Activated CD4-positive, alpha-beta T cell treated with anti-CD3 and anti-CD28 coated beads, Interleukin-2, amount 50 U/mL, for 16 hours (primary cell): ENCODE results near the gene RAB44.
A peak's percentile ranks its signal among the peaks of the same experiment; 100 is the strongest.

Source experiments
- DNase-seq: peaks from one replicate; pipeline ENCODE4 v3.0.0-alpha.2; 2020

The RAB44 gene

DNA sequence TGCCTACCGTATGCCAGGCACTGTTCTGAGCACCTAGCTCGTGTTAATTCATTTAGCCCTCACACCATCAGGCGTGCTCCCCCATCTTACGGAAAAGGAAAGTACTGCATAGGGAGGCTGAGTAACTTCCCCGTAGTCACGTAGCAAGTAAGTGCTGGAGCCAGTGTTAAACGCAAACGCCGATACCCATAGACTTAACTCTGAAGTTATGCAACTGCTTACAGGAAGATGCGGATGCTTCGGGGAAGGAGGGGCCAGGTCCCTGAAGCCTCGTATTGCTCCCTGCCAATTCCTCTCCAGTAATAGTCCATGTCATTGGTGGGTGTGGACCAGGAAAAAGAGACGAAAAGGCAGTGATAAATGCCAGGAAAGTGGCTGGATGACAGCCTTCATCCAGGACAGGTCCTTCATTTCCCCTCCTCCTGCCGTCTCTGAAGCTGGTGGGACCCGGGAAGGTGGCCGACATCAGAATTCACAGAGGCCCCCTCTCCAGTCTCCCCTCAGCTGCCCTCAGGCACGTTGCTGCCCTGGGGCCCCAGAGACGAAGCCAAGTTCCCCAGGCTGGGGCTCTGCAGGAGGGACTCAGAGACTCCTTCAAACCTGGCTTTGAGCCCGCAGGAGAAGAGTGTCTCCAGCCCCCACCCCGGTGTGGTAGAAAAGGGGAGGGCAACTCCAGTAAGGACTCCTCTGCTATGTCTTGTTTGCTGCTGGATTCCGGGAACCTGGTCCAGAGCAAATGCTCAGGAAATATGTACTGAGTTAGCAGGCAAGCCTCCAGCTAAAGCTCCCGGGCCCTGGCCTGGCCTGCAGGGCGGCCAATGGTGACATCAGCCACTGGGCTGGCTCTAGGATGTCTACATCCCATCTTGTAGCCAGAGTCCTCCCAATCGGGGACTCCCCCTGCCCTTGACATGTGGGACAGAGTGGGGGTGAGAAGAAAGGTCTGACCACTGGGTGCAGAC is 37.8 kb downstream of the RAB44 start:
- DNase-seq = peak; percentile 72

DNA sequence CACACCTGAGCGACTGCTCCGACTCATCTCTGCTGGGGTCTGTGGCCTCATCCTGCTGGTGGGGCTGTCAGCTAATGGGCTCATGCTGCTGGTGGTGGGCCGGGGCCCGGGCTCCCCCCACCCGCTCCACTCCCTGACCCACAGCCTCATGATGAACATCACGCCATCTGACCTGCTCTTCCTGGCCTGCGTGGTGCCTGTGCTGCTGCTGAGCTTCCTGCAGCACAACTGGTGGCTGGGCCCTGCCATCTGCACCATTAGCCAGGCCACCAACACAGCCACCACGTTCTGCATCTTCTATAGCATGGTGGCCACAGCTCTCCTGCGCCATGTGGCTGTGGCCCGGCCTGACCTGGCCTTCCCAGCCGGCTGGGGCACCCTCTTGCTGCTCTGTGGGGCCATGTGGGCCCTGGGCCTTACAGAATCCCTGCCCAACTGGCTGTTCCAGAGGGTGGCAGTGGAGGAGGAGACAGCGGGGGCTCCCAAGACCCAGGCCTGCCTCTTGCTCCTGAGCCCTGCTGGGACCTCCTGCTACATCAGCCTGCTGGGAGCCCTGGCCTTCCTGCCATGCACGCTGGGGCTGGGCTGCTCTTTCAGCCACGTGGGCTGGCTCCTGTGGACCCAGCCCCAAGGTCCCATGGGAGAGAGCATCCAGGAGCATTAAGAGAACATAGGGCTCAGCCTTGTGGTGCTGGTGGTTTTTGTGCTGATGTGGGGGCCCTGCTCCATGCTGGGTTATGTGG is 39.6 kb downstream of the RAB44 start:
- no peak for DNase-seq

DNA sequence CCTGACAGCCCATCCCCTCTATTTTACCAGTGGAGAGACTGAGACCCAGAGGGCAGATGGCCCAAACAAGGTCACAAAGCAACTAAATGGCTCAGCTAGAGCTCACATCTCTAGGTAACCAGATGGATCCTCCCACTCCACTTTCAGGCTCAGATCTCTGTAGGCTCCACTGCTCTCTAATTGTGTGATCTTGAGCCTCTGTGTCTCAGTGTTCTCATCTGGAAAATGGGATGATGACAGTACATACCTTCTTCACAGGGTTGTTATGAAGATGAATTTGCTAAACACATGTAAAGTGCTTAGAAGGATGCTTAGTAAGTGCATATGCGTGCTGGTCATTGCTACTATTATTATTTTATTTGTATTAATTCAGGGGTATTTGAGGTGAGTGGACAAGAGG is 40.5 kb downstream of the RAB44 start:
- DNase-seq = no peak

DNA sequence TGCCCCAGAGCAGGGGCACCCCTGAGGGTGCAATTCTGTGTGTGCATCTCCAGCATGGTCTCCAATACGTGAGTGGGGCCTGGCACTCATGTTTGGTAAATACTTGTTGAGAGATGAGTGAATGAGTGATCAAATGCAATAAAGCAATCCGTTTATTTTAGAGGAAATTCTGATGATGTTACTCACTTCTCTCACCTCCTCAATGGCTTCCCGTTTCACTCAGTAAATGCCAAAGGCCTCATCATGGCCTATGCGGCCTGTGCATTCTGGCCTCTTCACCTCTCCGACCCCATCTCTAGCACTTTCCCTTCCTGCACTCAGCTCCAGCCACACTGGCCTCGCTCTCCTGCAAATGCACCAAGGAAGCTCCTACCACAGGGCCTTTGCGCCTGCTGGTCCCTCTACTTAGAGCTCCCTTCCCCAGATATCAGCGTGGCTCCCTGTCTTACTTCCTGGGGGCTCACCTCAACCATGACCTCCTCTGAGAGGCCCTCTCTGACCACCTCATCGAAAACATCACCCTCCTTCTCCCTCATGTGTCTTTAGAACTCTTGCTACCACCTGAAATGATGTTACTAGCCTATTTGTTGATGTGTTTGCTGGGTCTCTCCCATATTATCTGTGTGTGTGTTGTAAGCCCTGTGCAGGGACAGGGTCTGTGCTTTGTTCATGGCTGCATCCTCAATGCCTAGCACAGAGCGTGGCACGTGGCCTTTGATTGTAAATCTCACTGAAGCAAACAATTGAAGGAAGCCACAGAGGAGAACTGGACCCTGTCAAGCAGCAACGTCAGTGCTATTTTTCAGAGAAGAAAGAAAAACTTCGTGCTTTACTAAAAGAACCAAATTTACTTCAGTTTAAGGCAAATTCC is 42.6 kb downstream of the RAB44 start:
- no peak for DNase-seq

DNA sequence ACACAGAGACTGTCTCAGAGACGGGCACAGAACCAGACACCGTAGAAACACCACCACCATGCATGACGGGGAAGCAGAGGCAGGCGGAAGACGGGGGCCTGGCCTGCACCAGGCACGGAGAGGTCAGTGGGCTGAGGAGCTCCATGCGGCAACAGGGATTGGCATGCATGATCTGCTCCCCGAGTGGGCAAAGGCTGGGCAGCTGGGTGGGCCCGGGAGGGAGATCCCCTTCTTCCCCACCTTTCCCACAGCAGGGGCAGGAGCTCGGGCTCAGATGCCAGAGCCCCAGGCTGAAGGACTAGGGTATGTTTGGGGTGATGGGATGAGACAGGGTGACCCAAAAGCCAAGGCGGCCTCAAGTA is 43.2 kb downstream of the RAB44 start:
- DNase-seq = no peak

DNA sequence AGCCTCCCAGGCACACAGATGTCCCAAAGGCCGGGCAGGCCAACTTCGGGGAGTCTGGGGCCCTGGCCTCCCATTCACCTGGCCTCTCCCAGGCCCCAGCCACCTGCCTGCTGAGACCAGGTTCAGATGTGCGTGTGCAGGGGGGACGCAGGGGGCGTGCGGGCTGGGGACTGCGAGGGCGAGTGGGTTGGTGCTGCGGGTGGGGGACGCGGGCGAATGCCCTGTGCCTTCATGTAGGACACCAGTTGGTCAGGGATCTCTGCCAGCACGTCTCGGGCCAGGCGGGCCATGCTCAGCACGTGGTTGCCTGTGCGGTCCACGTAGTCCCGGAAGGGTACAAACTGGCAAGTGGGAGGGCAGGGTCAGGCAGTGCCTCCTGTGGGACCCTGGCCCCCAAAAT is 44.5 kb downstream of the RAB44 start:
- DNase-seq = no peak

DNA sequence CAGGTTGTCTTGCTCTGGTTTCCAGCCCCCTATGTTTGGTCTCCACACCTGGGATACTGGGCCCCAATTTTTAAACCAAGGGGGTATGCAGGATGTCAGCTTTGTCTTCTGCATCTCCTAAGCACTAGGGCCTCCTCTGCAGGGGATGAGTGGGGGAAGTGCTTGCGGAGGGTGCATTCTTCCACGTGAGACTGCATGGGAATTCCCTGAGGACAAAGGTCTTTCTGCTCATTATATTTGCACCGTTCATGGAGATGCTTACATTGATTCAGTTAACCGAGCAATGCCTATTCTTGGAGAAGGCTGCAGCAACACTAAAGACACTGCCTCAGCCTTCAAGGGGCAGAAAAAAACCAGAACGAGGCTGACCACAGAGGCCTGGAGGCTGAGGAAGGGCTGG is 45.4 kb downstream of the RAB44 start:
- no peak for DNase-seq

DNA sequence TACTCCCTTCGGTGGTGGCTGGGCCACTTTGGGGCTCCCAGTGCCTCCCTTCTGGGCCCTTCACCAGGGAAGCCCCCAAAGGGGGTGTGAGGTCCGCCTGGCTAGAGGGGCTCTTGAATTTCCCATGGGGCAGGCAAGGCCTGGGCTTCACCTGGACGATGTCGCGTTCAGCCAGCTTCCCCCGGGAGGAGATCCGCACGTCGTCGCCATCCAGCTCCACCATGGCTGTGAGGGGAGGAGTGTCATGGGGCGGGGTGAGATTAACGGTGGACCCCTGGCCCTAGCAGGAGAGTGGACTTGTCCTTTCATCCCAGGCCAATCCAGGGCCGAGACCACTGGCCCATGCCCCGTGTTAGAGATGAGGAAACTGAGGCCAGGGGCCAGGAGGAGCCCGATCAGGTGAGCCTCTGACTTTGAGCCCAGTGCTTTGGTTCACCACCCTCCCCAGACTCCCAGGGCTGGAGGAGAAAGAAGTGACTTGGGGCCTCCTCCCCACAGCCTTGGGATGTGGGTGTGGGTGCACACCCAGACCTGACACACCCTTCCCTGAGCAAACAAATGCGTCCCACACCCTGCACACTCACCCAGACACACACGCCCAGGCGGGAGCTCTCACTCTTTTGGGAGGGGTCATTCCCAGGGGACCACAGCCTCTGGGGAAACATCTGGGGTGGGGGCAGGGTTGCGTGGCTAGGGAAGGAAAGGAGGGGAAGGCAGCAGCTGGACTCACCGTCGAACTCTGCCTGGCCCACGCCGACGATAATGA is 46.1 kb downstream of the RAB44 start:
- DNase-seq = no peak

DNA sequence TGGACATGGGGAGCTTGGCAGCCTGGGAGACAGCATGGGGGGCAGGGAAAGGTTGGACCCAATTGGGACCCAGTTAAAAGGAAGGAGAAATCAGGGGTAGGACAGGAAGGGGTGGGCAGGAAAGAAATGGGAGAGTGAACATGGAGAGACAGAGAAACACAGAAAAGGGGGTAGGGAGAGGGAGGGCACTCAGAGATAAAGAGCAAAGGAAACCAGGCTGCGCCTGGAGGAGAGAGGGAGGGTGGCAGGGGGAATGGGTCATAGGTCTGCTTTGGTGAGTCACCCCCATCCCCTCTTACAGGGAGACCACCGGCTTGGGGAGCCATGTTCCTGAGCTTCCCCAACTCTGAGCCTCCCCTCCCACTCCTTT is 46.7 kb downstream of the RAB44 start:
- DNase-seq = no peak

DNA sequence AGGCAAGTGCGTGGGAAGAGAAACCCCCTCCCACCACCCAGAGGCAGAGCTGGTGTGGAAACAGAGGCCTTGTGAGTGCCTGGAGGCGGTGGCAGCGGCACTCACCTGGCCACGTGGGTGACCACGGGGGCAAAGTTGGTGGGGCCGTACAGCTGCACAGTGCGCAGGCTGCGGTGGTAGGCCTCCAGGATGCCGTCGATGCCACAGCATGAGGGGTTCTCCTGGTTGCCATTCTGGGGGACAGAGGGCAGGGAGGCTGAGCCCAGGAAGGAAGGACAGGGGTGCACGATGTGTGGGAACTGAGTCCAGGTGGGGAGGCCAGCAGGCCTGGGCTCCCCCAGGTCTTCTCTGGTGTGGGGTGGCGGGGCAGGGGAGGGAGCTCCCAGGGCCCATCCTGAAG is 47.7 kb downstream of the RAB44 start:
- DNase-seq = no peak

DNA sequence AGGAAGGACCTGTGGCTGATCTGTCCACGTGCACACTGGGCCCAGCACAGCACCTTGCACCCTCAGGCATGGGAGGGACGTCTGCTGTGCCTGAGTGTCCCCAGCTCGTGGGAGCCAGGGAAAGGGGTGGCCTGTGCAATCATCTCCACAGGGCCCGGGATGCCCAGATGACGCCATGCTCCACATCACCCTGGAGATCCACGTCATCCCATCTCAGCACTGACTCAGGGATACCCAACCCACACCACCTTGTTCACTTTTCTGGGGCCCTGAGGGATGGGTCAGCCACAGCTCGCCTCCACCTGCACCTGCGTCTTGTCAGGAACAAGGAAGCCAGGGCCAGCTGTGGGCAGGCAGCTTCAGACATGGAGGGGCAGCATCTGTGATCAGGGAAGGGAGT is 48.2 kb downstream of the RAB44 start:
- no peak for DNase-seq

DNA sequence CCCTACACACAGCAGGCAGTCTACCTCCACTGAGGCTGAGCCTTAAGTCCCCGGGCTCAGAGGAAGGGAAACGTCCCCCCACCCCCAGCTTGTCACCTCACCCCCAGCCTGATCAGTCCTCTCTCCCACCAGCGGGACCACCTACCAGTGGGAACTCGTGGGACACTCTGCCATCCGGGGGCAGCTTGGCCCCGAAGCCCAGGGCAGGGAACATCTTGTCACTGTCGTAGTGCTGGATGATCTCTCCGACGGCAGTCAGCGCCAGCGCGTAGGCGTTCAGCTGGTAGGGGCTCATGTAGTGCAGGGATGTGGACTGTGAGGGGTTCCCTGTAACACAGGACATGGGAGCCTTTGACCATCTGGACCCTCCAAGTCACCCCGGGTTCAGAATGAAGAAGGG is 48.6 kb downstream of the RAB44 start:
- no peak for DNase-seq

DNA sequence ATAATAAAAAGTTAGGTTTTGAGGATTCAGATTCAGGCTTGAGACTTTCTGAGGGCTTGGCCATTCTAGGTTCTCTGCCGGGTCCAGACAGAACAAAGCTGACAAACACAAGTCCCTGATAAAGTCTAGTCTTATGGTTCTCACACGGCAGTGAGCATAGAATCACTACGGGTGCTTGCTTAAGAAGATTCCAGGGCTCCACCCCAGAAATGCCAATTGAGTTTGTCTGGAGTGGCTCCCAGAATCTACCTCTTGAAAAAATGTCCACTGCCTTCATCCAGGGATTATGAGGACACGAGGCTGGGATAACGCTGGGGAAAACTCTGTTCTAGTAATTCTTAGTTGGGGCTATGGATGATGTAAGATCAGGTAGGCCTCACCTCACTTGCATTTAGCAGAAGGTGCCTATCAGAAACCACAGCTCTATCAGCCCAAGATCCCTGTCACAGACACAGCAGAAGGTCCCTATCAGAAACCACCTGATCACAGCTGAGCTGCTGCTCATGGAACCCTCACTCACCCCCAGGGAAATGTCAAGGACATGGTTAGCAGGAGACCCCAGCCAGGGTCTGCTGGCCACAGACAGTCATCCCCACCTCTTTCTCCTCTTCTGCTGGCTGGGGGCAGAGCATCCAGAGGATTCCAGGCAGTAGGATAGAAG is 52.3 kb downstream of the RAB44 start:
- DNase-seq = no peak

DNA sequence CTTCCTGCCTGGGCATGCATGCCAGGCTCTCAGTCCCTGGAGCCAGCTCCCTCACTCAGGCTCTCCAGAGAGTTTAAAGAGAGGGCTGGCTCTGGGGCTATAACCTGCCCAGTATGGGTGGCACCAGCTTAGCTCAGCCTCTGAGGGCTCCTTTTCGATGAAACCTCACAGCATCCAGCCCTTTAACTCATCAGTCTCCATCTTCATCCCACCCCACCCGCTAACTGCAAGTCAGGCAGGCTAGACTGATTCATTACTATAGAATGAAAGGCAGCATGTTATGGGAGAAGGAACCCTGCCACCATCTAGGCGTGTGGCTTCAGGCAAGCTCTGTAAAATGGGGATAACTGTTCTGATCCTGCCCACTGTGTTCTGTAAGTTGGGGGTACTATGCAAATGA is 53.5 kb downstream of the RAB44 start:
- DNase-seq = no peak

DNA sequence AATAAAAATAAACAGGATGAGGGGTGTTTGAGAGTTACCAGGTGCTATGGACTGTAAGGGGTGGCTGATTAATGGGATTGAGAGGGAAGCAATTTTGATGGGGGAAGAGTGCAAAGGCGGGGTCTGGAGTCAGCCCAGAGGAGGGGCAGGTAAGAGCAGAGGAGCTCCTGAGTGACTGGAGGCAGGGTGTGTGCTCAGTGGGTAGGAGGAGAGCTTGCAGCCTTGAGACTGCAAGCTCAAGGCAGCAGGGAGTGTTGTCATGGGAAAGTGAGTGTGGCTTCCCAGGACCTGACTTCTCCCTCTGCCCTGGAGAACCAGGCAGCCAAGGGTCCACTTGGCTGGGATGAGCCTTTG is 54.2 kb downstream of the RAB44 start:
- DNase-seq = no peak

DNA sequence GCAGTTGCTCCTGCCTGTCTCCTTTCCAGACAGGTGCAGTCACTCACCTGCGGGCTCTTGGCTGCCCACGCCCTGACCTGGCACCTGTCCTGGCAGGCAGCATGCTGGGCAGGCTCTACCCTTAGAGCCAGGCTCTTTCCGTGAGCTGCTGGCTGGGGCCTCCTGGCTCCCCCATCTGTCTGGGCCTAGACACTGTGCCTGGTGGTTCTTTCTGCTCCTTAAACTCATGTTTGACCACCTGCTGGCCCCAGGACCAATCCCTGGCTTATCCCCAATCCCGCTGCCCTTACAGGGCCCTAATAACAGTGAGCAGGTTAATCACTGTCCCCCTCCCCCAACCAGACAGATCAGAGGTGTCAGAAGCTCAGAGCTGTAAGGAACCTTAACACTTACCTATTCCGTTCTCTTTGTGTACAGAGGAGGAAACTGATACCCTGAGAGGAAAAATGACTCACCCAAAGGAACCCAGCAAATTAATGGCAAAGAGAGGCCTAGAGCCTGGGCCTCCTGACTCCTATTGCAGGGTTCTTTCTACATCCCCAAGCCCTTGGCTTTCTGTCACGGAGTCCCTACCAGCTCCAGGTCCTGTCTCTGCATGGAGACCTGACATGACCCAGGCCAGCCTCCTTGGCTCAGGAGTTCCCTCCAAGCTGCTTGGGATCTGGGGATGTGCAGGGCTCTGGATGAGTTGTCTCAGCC is 54.7 kb downstream of the RAB44 start:
- peak; percentile 74 for DNase-seq

DNA sequence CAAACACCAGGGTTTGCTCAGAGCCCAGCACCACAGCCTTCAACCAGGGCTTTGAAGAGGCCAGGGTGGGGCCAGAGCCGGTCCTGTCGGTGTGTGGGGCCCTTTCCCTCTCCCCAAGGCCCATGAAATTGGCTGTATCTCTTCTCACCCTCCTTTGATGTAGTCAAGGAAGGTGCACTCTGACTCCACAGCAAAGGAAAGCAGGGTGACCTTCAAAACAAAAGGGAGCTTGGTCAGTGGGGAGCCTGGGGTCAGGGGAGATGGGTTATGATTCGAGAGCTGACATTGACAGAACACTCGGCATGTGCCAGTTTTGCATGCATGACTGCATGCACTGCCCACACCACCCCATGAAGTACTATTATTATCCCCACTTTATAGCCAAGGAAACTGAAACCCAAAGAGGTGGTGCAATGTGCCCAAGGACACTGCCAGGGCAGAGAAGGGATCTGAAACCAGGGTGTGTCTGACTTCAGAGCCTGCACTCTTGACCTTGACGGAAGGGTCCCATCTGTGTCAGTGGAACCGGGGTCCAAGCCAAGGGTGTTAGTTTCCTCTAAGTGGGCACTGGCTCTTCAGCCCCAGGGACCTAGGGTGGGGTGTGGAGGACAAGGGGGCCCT is 55.4 kb downstream of the RAB44 start:
- DNase-seq = no peak

DNA sequence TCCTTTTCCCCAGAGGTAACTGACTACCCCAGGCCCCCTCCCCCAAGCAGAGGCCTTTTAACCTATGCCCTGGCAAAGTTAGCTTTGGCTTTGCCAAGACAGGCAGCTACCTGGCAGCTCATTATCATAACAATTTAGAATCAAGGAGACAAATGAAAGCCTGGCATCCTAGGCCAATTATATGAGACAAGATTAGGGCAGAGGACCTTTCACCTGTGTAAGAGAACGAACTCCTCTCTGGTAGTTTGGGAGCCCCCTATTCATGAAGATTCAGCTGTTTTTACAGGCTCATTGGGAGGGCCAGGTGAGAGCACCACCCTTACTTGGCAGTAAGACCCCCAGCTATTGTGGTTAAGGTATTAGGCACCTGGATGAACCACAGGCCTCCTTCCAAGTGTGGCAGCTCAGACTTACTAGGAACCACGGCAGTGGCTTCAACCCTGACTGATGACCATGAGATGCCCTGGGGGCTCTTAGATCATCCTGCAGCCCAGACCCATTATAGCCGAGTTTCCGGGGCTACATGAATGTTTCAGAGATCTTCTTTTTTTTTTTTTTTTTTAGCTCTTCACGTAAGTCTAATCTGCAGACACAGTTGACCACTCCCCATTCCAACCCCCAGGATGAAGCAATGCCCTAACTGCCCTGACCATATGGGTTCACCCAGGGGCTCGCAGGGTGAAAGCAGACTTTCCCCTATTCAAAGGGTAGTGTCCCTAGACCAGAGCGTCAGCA is 56.2 kb downstream of the RAB44 start:
- DNase-seq = no peak

DNA sequence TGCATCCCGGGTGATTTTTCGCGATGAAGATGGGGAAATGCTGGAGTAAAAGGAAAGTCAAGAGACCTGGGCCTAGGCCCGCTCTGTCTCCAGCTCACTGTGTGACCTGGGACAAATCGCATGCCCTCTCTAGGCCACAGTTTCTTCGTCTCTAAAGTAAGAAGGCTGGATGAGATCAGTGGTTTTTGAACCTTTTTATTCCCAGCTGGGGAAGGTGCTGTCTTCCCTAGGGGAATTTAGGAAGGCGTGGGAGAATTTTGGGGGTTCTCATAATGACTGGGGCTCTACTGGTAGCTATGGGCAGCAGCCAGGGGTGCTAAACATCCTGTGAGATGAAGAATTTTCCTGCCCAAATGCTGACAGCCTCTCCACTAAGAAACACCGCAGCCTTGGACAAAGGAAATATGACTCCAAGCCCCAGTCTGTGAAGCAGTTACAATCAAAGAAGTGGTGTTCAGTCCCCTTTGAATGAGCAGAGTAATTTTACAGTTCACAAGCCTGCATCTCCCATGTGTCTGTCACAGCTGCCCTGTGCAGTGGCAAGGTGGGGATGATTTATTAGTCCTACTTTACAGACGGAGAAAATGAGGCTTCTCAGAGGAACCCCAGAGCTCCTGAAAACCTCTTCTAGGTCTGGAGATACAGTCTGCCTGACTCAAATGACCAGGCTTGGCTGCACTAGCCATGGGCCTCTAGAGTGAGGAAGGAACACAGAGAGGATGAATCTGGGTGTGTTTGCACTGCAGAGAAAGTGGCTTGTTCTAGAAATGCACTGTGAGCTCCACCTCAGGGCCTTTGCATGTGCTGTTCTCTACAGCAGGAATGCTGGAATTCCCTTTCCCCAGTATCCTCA is 57.2 kb downstream of the RAB44 start:
- no peak for DNase-seq
